ENCODE measurements around the gene P3H2.

DNA sequence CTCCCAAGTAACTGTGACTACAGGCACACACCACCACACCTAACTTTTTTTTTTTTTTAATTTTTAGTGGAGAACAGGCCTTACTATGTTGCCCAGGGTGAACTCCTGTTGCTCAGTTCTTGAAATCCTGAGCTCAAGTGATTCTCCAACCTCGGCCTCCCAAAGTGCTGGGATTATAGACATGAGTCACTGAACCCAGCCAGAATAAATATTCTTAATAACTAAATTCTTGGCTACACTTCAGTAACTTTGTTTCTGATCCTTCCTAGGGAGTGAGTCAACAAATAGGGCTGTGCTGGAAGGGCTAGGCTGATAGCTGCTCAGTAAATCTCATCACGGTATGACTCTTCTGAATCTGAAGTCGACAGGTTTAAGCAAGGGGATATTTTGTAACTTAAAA is 56.6 kb downstream of the P3H2 start:
- TF ChIP-seq, protein P1, sequence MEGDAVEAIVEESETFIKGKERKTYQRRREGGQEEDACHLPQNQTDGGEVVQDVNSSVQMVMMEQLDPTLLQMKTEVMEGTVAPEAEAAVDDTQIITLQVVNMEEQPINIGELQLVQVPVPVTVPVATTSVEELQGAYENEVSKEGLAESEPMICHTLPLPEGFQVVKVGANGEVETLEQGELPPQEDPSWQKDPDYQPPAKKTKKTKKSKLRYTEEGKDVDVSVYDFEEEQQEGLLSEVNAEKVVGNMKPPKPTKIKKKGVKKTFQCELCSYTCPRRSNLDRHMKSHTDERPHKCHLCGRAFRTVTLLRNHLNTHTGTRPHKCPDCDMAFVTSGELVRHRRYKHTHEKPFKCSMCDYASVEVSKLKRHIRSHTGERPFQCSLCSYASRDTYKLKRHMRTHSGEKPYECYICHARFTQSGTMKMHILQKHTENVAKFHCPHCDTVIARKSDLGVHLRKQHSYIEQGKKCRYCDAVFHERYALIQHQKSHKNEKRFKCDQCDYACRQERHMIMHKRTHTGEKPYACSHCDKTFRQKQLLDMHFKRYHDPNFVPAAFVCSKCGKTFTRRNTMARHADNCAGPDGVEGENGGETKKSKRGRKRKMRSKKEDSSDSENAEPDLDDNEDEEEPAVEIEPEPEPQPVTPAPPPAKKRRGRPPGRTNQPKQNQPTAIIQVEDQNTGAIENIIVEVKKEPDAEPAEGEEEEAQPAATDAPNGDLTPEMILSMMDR (IDR thresholded peaks at IDR 0.05; ENCODE audit: borderline replicate concordance, extremely low read depth, low read length, poor library complexity, severe bottlenecking) = no peak
- no peak for TF ChIP-seq EZH2 (IDR thresholded peaks at IDR 0.05; ENCODE audit: borderline replicate concordance, low read depth, low read length, severe bottlenecking)
